GM13977 (cell line): Measurements from ENCODE around the gene LTBP3.

Experiments
- DNase-seq: peaks from one replicate; pipeline ENCODE4 v3.0.0; 2012; ENCODE audit warnings: low spot score
- CTCF ChIP-seq: IDR thresholded peaks from 2 replicates; pipeline ENCODE4 v1.5.1; 2012; ENCODE audit warnings: mild to moderate bottlenecking, control low read depth; ENCODE audit not compliant: insufficient read depth; ENCODE audit errors: extremely low read depth, missing control alignments
- in situ Hi-C: fragments of 300-500 bp; cut with MboI; formaldehyde crosslinking; loops from one replicate; pipeline ENCODE4 v1.12.0; 2022; ENCODE audit warnings: low sequenced_read_pairs, low pct_unique_long_range_greater_than_20kb, mixed read lengths, inconsistent platforms; ENCODE audit not compliant: unreplicated experiment

The LTBP3 gene

GRCh38 chr11:65580031-65580692, 22.0 kb upstream of the LTBP3 start:
- DNase-seq: no peak
- in situ Hi-C loops: no loop called here
- no peak for TF ChIP-seq CTCF

GRCh38 chr11:65579291-65579690, 21.1 kb upstream of the LTBP3 start:
- DNase-seq: no peak
- no peak for TF ChIP-seq CTCF
- in situ Hi-C loops: no loop called here

- in situ Hi-C loops: no loop called here
- no peak for TF ChIP-seq CTCF
- no peak for DNase-seq
Observed at GRCh38 chr11:65578667-65579066, 20.5 kb upstream of the LTBP3 start.

- in situ Hi-C loops: no loop called here
- DNase-seq: no peak
- TF ChIP-seq CTCF: no peak
Observed at GRCh38 chr11:65578134-65578533, 20.0 kb upstream of the LTBP3 start.

GRCh38 chr11:65577756-65578109, 19.6 kb upstream of the LTBP3 start:
- in situ Hi-C loops: no loop called here
- no peak for TF ChIP-seq CTCF

GRCh38 chr11:65576867-65577755, 19.0 kb upstream of the LTBP3 start:
- DNase-seq: no peak
- in situ Hi-C loops: no loop called here
- TF ChIP-seq CTCF: no peak

More at GRCh38 chr11:65577756-65578109, 19.6 kb upstream of the LTBP3 start:
- DNase-seq: no peak
